ENCODE data around the gene TUBA1C. TPM values are rescaled to one million over a fixed set of nuclear protein-coding genes. Genes with fewer than 3 reads are reported as not detected.
"Not testable (repeated sequence)": the region's sequence is repeated elsewhere in the genome, so short reads cannot be mapped to it uniquely, and the experiment has no call there.

Gene TUBA1C
- total RNA-seq, 2 experiments from 2014 or later = 214 to 227 TPM

- Mint-ChIP-seq H3K4me1 (ENCODE audit: low read depth) (peaks cover 16% of the 10 kb centered on the region), H3K36me3 (ENCODE audit: low read depth) (peaks cover 5% of the 10 kb centered on the region), H3K9me3 (no peaks in the 10 kb centered on the region), H3K4me3 (no peak overlapping the region), H3K27ac (no peak overlapping the region), H3K27me3 (ENCODE audit: low read depth) (peaks cover 2% of the 10 kb centered on the region)
- CTCF ChIA-PET = interaction anchor here (1.2 kb wide), 1 partner anchor 29 kb away, joined by 6 read pairs; no protein-coding TSS in a partner anchor
- intact Hi-C loops (cut with micrococcal nuclease) = no loop called here
- no peak for DNase-seq
Observed at GRCh38 chr12:49259452-49259851, 5.4 kb upstream of the TUBA1C start.

- Mint-ChIP-seq H3K36me3 (ENCODE audit: low read depth) (peaks cover 5% of the 10 kb centered on the region), H3K4me3 (no peak overlapping the region), H3K9me3 (no peaks in the 10 kb centered on the region), H3K27me3 (ENCODE audit: low read depth) (peaks cover 2% of the 10 kb centered on the region), H3K27ac (no peak overlapping the region), H3K4me1 (ENCODE audit: low read depth) (peaks cover 16% of the 10 kb centered on the region)
- CTCF ChIA-PET = interaction anchor here (1.0 to 1.2 kb wide), 2 partner anchors 25 to 29 kb away, joined by 3 to 6 read pairs; no protein-coding TSS in a partner anchor
- intact Hi-C loops (cut with micrococcal nuclease) = loop anchor here (10.0 kb wide), 2 partner anchors 545 to 565 kb away; partner anchors contain the start of genes CCNT1 and NCKAP5L
- DNase-seq = no peak
Observed at GRCh38 chr12:49260166-49260565, 4.7 kb upstream of the TUBA1C start.

- peaks cover 19% of the 10 kb centered on the region for H3K4me1 Mint-ChIP-seq (ENCODE audit: low read depth)
- no peak overlapping the region for H3K27ac Mint-ChIP-seq
- H3K9me3 Mint-ChIP-seq = no peaks in the 10 kb centered on the region
- no peak for DNase-seq
- intact Hi-C loops (cut with micrococcal nuclease) = loop anchor here (10.0 kb wide), 2 partner anchors 546 to 564 kb away; partner anchors contain the start of genes CCNT1 and NCKAP5L
- peaks cover 2% of the 10 kb centered on the region for H3K27me3 Mint-ChIP-seq (ENCODE audit: low read depth)
- H3K36me3 Mint-ChIP-seq (ENCODE audit: low read depth) = peaks cover 9% of the 10 kb centered on the region
- no peak overlapping the region for H3K4me3 Mint-ChIP-seq
- CTCF ChIA-PET = interaction anchor here (0.7 to 1.2 kb wide), 3 partner anchors 25 to 239 kb away, joined by 3 to 6 read pairs (median 5); no protein-coding TSS in a partner anchor
Observed at GRCh38 chr12:49260571-49261363, 4.1 kb upstream of the TUBA1C start.

GRCh38 chr12:49261721-49262120 lies 3.2 kb upstream of the TUBA1C start:
- intact Hi-C loops (cut with micrococcal nuclease) = loop anchor here (10.0 kb wide), 2 partner anchors 547 to 563 kb away; partner anchors contain the start of genes CCNT1 and NCKAP5L
- CTCF ChIA-PET = interaction anchor here (0.7 kb wide), 1 partner anchor 238 kb away, joined by 5 read pairs; no protein-coding TSS in a partner anchor
- H3K27ac Mint-ChIP-seq = no peak overlapping the region
- no peak overlapping the region for H3K4me3 Mint-ChIP-seq
- H3K4me1 Mint-ChIP-seq (ENCODE audit: low read depth) = peaks cover 24% of the 10 kb centered on the region
- H3K27me3 Mint-ChIP-seq (ENCODE audit: low read depth) = peaks cover 2% of the 10 kb centered on the region
- no peaks in the 10 kb centered on the region for H3K9me3 Mint-ChIP-seq
- peaks cover 15% of the 10 kb centered on the region for H3K36me3 Mint-ChIP-seq (ENCODE audit: low read depth)
- no peak for DNase-seq

- Mint-ChIP-seq H3K4me3 (peak overlapping the region; percentile 89), H3K27ac (no peak overlapping the region), H3K36me3 (ENCODE audit: low read depth) (peaks cover 27% of the 10 kb centered on the region), H3K9me3 (no peaks in the 10 kb centered on the region), H3K27me3 (ENCODE audit: low read depth) (peaks cover 2% of the 10 kb centered on the region), H3K4me1 (ENCODE audit: low read depth) (peaks cover 40% of the 10 kb centered on the region)
- DNase-seq = no peak
- intact Hi-C loops (cut with micrococcal nuclease) = loop anchor here (10.0 kb wide), 2 partner anchors 549 to 561 kb away; partner anchors contain the start of genes CCNT1 and NCKAP5L
- CTCF ChIA-PET = interaction anchor here (0.5 to 0.8 kb wide), 5 partner anchors 17 to 317 kb away, joined by 3 to 5 read pairs (median 3); no protein-coding TSS in a partner anchor
Observed at GRCh38 chr12:49263400-49263763, 1.5 kb upstream of the TUBA1C start.

- peaks cover 2% of the 10 kb centered on the region for H3K27me3 Mint-ChIP-seq (ENCODE audit: low read depth)
- H3K4me1 Mint-ChIP-seq (ENCODE audit: low read depth) = peaks cover 51% of the 10 kb centered on the region
- DNase-seq = peak; percentile 58
- intact Hi-C loops (cut with micrococcal nuclease) = loop anchor here (2.0 to 10.0 kb wide), 4 partner anchors 32 to 560 kb away; partner anchors contain the start of genes CCNT1, NCKAP5L and PRPF40B
- H3K4me3 Mint-ChIP-seq = peak overlapping the region; percentile 97
- peaks cover 37% of the 10 kb centered on the region for H3K36me3 Mint-ChIP-seq (ENCODE audit: low read depth)
- no peaks in the 10 kb centered on the region for H3K9me3 Mint-ChIP-seq
- CTCF ChIA-PET = interaction anchor here (0.6 to 2.5 kb wide), 3 partner anchors 83 to 1198 kb away, joined by 3 to 7 read pairs (median 3); partner anchors contain the start of gene DNAJC22
- peak overlapping the region; percentile 96 for H3K27ac Mint-ChIP-seq
Observed at GRCh38 chr12:49264466-49264872, 413 bp upstream of the TUBA1C start.

GRCh38 chr12:49269191-49269590 lies 4.3 kb downstream of the TUBA1C start:
- DNase-seq; H3K27me3 Mint-ChIP-seq (ENCODE audit: low read depth); H3K4me3 Mint-ChIP-seq; H3K27ac Mint-ChIP-seq; H3K9me3 Mint-ChIP-seq: not testable (repeated sequence)
- intact Hi-C loops (cut with micrococcal nuclease) = loop anchor here (10.0 kb wide), 2 partner anchors 554 to 556 kb away; partner anchors contain the start of genes CCNT1 and NCKAP5L
- Mint-ChIP-seq H3K36me3 (ENCODE audit: low read depth) (peaks cover 57% of the 10 kb centered on the region), H3K4me1 (ENCODE audit: low read depth) (peaks cover 35% of the 10 kb centered on the region)
- CTCF ChIA-PET = interaction anchor here (0.9 kb wide), 1 partner anchor 72 kb away, joined by 3 read pairs; no protein-coding TSS in a partner anchor

- Mint-ChIP-seq H3K9me3 (no peaks in the 10 kb centered on the region), H3K36me3 (ENCODE audit: low read depth) (peaks cover 35% of the 10 kb centered on the region), H3K27me3 (ENCODE audit: low read depth) (no peaks in the 10 kb centered on the region), H3K4me3 (no peak overlapping the region), H3K4me1 (ENCODE audit: low read depth) (peaks cover 14% of the 10 kb centered on the region), H3K27ac (no peak overlapping the region)
- DNase-seq = no peak
- intact Hi-C loops (cut with micrococcal nuclease) = no loop called here
- CTCF ChIA-PET = interaction anchor here (0.6 to 1.9 kb wide), 3 partner anchors 16 to 17 kb away, joined by 3 to 6 read pairs (median 5); no protein-coding TSS in a partner anchor
Observed at GRCh38 chr12:49272790-49273725, 8.2 kb downstream of the TUBA1C start.

GRCh38 chr12:49273726-49274395 lies 9.0 kb downstream of the TUBA1C start:
- H3K4me1 Mint-ChIP-seq (ENCODE audit: low read depth) = peaks cover 7% of the 10 kb centered on the region
- H3K9me3 Mint-ChIP-seq = no peaks in the 10 kb centered on the region
- peaks cover 31% of the 10 kb centered on the region for H3K36me3 Mint-ChIP-seq (ENCODE audit: low read depth)
- CTCF ChIA-PET = interaction anchor here (1.0 kb wide), 1 partner anchor 15 kb away, joined by 6 read pairs; no protein-coding TSS in a partner anchor
- intact Hi-C loops (cut with micrococcal nuclease) = no loop called here
- H3K4me3 Mint-ChIP-seq = no peak overlapping the region
- H3K27ac Mint-ChIP-seq = no peak overlapping the region
- no peak for DNase-seq
- no peaks in the 10 kb centered on the region for H3K27me3 Mint-ChIP-seq (ENCODE audit: low read depth)

GRCh38 chr12:49274396-49275069 lies 9.7 kb downstream of the TUBA1C start:
- H3K36me3 Mint-ChIP-seq (ENCODE audit: low read depth) = peaks cover 24% of the 10 kb centered on the region

More at GRCh38 chr12:49274396-49275069, 9.7 kb downstream of the TUBA1C start:
- H3K27me3 Mint-ChIP-seq (ENCODE audit: low read depth) = no peaks in the 10 kb centered on the region
- no peak overlapping the region for H3K27ac Mint-ChIP-seq
- no peaks in the 10 kb centered on the region for H3K9me3 Mint-ChIP-seq
- no peaks in the 10 kb centered on the region for H3K4me1 Mint-ChIP-seq (ENCODE audit: low read depth)
- no peak overlapping the region for H3K4me3 Mint-ChIP-seq
- CTCF ChIA-PET = no interaction called here
- DNase-seq = no peak
- intact Hi-C loops (cut with micrococcal nuclease) = no loop called here
